ENCODE measurements around the gene ZNF488. TPM values are rescaled to one million over a fixed set of nuclear protein-coding genes. Genes with fewer than 3 reads are reported as not detected.

Gene ZNF488
- total RNA-seq, 1 donor from 2014 or later, result 1.8 TPM

DNA sequence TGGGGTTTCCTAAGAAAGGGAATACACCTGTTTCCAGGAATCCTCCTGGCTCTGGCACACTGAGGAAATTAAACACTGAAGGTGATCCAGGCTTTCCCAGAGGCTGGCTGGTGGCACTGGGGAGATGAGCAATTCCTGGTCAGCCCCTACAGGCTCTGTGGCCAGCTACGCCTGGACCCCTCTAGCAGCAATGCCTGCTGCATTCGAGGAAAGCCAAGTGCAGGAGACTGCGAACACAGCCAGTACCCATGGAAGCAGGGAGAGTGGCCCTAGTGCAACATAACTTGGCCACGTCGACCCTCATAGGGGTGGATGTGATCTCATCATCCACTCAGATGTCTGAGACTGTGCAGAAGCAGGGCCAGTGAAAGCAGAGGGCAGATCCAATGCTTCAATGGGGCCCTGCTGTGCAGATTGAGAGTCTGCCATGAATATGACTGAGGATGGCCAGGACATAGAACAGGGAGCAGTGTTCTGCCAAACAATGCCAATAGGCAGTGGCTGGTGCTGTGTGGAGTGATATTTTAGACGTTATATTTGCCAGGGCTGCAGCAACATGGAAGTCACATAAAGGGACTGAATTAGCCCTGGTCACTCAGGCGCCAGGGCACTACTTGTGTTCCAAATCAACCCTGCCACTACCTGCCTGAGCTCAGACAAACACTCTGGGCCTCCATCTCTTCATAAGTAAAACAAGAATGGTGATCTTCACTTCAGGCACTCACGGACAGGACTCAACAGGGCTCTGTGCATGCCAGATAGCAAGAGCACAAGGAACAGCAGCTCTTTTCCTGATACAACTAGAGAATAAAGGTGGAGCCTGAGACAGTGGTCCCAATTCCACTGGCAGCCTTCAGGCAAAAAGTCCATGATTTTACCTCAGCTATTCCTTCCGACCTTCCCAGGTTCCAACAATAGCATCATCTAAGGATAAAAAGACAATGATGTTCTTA lies 2.4 kb downstream of the ZNF488 start:
- peak; percentile 8 for DNase-seq (ENCODE audit: low spot score)

DNA sequence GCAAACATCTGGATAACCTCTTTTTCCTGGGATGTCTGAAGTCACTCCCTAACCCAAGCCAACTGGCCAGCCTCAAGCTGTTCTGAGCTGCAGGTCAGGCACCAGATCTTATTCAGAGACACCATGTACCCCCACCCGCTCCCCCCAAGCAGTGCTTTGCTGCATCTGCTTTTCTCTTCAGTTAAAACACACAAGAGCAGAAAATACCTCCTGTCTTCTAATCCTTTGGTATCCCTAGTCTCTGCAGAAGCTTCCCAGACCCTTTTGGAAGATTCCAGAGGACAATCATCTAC lies 3.0 kb downstream of the ZNF488 start:
- no peak for DNase-seq (ENCODE audit: low spot score)

DNA sequence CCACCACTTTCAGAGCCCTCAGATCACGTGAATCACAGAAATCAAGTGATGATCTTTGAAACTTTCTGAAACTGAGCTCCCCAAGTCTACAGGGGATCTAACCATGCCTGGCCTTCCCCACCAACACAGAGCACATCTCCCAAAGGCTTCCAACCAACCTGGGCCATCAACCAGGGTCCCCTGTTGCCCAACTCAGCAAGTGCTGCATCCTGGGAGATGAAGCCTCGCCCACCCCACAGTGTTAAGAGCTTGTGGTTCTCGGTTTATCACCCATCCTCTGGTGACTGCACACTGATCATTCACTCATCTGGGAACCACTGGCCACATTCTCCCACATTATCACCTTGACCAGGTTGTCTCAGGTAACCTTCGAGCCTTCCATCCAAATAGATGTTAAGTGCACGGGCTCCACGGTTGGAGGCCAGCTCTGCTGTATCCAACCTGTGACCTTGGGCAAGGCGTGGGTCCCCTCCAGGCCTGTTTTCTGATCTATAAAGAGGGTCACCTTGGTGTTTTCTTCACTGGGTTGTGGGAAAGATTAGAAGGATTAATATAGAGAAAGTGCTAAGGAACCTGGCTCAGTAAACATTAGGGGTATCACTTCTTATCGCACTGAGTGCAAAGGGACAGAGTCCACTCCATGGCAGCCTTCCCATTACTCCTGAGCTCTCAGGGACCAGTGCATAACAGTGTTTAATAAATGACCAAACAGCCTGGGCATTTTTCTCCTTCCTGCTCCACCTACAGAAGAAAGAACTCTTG lies 3.6 kb downstream of the ZNF488 start:
- DNase-seq (ENCODE audit: low spot score), result peak; percentile 80

DNA sequence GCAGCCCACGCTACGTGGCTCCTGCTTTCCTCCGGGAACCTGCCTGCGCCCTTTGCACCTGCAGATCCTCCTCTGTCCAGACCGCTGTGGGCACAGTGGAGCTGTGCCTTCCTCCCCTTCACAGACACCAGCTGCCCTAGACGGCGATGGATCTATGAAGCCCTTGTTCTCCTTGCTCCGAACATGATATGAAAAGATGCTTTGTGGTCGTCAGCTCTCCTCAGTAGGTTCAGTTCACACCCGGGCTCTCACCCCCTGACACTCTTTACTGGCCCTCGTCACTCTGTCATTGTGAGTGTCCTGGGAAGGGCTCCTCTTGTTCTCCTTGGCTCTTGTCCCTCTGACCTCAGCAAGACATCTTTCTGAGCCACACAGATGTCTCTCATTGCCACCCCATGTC lies 4.2 kb downstream of the ZNF488 start:
- peak; percentile 8 for DNase-seq (ENCODE audit: low spot score)

- DNase-seq (ENCODE audit: low spot score), result no peak
Observed at GRCh38 chr10:47379445-47379785, 4.7 kb downstream of the ZNF488 start.

DNA sequence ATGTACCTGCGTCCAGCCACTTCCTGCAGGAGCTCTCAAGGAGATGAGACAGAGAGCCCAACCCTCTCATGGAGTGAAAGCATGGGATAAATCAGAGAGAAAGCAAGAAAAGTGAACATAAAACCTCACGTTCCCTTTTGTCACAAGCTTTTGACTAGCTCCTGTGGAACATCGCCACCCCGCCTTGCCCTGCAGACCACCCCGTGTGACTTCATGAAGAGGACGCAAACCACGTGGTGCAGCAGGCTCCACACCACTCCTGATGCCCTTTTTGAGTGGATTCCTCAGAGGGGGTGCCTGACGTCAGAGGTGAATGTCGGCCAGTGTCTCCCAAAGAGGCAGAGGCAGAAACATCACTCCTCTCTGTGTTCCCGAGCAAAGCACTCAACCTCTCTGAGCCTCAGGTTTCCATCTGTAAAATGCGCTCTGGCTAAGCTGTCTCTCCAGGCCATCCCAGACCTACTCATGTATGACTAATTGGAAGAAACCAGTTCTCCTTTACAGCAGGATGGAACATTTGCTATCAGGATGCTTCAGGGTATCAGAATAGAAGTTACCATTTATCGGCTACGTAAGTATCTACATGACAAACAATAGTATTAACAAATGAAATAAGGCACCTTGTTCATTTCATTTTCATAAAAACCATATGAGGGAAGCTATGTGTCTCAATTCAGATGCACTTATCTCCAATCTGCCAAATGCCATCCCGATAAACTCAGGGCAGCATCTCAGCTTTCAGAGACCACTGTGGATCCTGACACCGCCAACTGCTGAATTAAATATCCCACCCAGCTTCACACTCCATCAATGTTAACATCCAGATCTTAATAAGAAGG lies 5.3 kb downstream of the ZNF488 start:
- peak; percentile 8 for DNase-seq (ENCODE audit: low spot score)

- DNase-seq (ENCODE audit: low spot score), result no peak
Observed at GRCh38 chr10:47378183-47378510, 5.9 kb downstream of the ZNF488 start.

GRCh38 chr10:47376522-47377220 lies 7.4 kb downstream of the ZNF488 start:
- peak; percentile 8 for DNase-seq (ENCODE audit: low spot score)

DNA sequence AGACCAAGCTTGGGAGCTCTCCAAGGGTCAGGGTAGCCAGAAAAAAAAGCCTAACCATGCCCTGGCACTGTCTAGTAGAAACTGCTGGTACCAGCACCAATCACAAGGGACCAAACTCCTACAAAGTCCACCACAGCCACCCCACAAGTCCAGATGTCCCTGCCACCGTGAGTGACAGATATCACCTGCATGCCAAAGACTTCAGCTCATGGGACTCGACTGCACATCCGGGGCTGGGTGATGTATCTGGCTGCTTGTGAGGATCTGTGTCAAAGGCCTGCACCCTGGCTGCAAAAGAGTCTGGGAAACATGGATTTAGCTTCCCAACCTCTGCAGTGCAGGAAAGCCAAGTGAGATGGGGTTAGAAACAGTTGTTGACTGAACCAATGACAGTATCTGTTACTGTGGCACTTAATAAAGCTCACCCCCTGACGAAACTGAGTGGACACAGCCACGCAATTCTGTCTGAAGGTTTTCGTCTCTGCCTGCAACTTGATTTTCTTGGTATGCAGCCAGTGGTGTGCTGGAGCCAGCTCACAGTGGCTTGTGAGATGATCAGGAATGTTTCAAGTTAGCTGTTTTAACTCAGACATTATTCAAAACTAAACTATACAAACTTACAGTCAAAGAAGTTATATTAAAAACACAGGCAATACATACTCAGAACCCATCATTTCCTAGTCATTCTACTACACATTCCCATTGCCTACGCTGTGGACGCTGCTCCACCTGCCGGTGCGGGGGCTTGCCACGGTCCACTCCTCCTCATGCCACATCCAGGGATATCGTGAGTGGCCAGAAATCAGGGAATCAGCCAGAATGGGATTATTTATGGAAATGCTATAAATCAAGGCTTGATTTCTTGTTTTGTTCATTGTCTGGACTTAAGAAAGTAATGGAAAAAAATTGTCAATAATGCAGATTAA lies 9.2 kb downstream of the ZNF488 start:
- peak; percentile 18 for DNase-seq (ENCODE audit: low spot score)

- no peak for DNase-seq (ENCODE audit: low spot score)
Observed at GRCh38 chr10:47372726-47373125, 11.4 kb downstream of the ZNF488 start.

DNA sequence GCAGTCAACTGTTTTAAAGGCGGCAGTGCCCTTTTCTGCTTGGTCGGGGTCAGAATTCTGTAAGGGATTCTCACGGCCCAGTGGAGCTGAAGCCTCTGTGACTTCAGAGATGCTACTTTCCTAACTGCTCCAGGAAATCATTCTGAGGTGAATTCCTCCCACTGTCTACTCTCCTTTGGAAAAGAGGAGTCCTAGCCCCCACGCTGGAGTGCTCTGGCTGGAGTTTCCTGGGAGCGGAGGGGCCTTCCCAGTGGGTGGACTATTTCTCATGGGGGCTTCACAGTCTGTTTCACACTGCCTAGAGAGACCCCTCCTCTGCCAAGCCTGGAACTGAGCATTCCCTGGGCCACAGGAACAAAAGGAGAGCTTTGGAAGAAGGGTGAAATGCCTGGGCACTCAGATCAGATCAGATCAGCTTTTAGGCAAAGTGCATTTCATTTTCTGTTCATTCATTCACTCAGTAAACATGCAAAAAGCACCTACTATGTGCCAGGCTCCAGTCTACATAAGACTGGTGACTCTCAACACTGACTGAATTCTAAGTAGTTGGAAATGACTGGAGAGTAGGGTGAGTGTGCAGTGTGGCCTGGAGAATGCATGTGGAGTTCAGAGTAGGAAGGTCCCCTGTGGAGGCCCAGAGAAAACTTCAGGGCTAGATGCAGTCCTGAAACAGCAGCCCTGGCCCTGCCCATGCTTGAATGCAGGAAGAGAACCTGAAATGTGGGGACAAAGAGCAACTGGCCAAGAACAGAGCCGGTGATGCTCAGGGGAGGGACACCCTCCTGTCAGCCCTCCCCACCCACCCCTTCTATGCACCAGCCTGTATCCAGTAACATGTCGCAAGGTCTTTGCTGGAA lies 12.2 kb downstream of the ZNF488 start:
- DNase-seq (ENCODE audit: low spot score), result no peak

DNA sequence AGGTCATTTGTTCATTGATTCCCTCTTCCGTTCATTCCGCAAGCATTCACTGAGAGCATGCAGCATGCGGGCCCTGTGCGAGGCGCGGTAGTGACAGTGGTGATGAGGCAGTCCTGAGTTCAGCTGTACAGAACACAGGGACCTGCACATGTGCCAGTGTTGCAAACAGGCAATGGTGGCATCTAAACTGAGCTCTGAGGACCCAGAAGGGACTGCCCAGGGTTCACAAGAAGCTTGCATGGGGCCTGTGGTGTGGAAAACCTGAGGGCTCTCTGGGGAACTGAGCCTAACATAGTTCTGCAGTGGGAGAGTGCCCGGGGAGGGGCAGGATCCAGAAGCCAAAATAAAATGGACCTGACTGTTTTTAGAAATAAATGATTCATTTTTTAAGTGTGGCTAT lies 13.2 kb downstream of the ZNF488 start:
- no peak for DNase-seq (ENCODE audit: low spot score)

DNA sequence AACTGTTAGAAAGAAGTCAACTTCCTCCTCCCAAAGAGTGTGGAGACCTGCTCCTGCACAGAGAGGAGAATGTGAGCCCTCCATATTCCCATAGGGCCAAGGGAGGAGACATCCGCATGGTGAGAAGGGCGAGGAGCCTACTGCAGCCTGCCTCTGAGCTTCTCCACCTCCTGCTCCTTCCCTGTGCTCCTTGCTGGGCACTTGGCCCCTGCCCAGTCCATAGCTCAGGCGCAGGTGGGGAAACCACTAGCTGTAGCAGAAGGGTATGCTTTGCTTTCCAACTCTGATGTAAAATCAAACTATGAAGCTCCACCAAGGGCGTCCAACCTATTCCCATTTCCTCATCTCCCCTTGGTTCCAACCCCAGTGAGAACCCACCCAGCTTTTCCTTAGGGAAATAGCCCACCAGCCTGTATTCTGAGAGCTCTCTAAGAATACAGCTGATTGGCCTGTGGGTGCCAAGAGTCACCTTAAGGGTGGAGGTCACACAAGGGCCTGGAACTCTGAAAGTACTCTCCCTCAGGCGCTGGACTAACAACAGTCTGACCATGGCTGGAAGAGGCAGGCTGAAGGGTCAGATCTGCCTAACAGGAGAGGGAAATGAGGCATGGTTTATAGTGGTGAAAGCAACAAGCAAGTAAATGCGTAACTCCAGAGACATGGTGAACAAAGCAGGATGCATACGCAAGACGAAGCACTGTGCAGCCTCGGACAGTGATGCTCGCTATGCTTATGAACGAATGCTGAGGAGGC lies 13.9 kb downstream of the ZNF488 start:
- DNase-seq (ENCODE audit: low spot score), result no peak

DNA sequence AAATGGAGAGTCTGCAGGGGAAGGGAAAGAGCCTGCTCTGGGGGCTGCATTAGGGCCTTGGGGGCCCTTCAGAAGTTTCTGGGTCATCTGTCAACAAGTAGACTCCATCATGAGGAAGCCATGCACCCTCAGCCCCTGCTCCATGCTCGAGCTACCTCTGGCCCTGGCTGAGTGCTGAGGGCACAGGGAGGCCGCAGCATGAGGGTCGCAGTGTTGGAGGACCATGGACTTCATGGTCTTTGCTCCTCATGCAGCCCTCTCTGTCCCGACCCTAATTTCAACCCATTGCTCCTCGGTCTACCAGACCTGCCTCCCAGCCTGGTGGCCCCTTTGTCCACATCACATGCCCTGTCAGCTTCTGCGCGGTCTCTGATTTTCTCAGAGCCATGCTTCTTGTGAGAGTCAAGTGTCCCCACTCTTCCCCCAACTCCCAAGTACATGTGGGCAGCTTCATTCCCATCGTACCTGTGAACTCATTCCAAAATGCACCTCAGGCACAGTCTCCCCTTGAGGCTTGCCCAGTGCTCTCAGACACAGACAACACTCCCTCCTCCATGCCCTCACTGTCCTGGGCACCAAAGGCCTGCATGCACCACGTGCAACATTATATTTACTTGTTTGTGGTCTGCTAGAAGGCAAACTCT lies 14.7 kb downstream of the ZNF488 start:
- no peak for DNase-seq (ENCODE audit: low spot score)

GRCh38 chr10:47368431-47369180 lies 15.5 kb downstream of the ZNF488 start:
- no peak for DNase-seq (ENCODE audit: low spot score)

- no peak for DNase-seq (ENCODE audit: low spot score)
Observed at GRCh38 chr10:47367646-47368045, 16.4 kb downstream of the ZNF488 start.

GRCh38 chr10:47366731-47367460 lies 17.2 kb downstream of the ZNF488 start:
- no peak for DNase-seq (ENCODE audit: low spot score)
